ENCODE data around the gene ATXN1.

ATXN1 gene

DNA sequence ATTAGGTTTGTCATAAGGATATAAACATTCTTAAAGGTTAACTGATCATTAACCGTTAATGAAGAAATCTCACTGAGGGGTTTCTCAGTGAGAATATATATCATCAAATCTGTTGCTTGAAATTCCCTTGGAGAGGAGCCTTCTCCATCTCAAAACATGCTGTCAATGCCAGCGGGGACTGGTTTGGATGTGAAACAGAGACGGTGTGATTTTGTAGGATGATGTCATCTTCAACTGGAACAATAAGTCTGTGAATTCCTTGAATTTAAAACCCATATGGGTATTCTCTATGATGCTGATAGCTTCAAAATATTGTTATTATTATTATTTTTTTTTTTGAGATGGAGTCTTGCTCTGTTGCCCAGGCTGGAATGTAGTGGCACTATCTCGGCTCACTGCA, 447.0 kb downstream of the ATXN1 start:
- no peaks in the 10 kb centered on the region for H3K36me3 ChIP-seq (ENCODE audit: control insufficient read depth in 2 of 2, insufficient read depth in 1 of 2, low read length in 2 of 2)
- no peak for TF ChIP-seq ZNF610 (tag by site-specific recombination; IDR thresholded peaks at IDR 0.05; ENCODE audit: borderline replicate concordance)
- TF ChIP-seq, protein P1, sequence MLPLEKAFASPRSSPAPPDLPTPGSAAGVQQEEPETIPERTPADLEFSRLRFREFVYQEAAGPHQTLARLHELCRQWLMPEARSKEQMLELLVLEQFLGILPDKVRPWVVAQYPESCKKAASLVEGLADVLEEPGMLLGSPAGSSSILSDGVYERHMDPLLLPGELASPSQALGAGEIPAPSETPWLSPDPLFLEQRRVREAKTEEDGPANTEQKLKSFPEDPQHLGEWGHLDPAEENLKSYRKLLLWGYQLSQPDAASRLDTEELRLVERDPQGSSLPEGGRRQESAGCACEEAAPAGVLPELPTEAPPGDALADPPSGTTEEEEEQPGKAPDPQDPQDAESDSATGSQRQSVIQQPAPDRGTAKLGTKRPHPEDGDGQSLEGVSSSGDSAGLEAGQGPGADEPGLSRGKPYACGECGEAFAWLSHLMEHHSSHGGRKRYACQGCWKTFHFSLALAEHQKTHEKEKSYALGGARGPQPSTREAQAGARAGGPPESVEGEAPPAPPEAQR (tag by site-specific recombination; IDR thresholded peaks at IDR 0.05) = no peak
- TF ChIP-seq ZNF24 (tag by site-specific recombination; IDR thresholded peaks at IDR 0.05) = no peak
- no peak for TF ChIP-seq ZBTB20 (tag by site-specific recombination; IDR thresholded peaks at IDR 0.05)
- no peak for TF ChIP-seq ZNF266 (tag by site-specific recombination; IDR thresholded peaks at IDR 0.05; ENCODE audit: low read depth)
- no peak for TF ChIP-seq ZNF423 (tag by site-specific recombination; IDR thresholded peaks at IDR 0.05)
- TF ChIP-seq ZNF10 (tag by site-specific recombination; IDR thresholded peaks at IDR 0.05) = no peak
- TF ChIP-seq ZNF366 (tag by site-specific recombination; conservative IDR thresholded peaks at IDR 0.05) = no peak
- TF ChIP-seq, protein P2, sequence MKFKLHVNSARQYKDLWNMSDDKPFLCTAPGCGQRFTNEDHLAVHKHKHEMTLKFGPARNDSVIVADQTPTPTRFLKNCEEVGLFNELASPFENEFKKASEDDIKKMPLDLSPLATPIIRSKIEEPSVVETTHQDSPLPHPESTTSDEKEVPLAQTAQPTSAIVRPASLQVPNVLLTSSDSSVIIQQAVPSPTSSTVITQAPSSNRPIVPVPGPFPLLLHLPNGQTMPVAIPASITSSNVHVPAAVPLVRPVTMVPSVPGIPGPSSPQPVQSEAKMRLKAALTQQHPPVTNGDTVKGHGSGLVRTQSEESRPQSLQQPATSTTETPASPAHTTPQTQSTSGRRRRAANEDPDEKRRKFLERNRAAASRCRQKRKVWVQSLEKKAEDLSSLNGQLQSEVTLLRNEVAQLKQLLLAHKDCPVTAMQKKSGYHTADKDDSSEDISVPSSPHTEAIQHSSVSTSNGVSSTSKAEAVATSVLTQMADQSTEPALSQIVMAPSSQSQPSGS (tag by site-specific recombination; IDR thresholded peaks at IDR 0.05; ENCODE audit: low read depth) = no peak
- no peak for TF ChIP-seq ZNF626 (tag by site-specific recombination; IDR thresholded peaks at IDR 0.05)
- no peak for TF ChIP-seq ZBTB7A (tag by site-specific recombination; IDR thresholded peaks at IDR 0.05; ENCODE audit: low read depth)
- H3K4me3 ChIP-seq (ENCODE audit: low read depth, low read length) = no peak overlapping the region
- H3K27ac ChIP-seq (ENCODE audit: extremely low read depth, low read depth, low read length) = no peak overlapping the region
- no peaks in the 10 kb centered on the region for H3K4me1 ChIP-seq (ENCODE audit: control insufficient read depth, insufficient read depth, low read length)
- ChIA-PET POLR2A (no interaction called here), CTCF (interaction anchor here (0.6 to 1.2 kb wide), 6 partner anchors 28 to 750 kb away, joined by 3 to 5 read pairs (median 3); no protein-coding TSS in a partner anchor)
- no peaks in the 10 kb centered on the region for H3K9me3 ChIP-seq (ENCODE audit: control insufficient read depth, insufficient read depth, low read depth, low read length)

DNA sequence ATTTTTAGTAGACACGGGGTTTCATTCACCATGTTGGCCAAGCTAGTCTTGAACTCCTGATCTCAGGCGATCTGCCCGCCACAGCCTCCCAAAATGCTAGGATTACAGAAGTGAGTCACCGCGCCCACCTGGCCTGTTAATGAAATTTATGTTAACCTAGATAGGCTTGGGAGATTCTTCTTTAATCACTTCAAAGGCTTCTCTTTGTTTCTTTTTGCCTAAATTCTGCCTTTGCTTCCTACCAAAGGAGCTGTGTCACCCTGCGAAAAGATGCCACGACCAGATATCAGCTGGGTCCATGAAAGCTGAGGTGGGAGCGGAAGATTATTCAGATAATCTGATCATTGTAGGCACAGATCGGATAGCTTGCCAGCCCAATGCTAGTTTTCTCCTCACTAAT, 447.5 kb downstream of the ATXN1 start:
- CTCF ChIA-PET = interaction anchor here (0.6 to 1.2 kb wide), 6 partner anchors 27 to 750 kb away, joined by 3 to 5 read pairs (median 4); no protein-coding TSS in a partner anchor
- POLR2A ChIA-PET = no interaction called here

More for the DNA sequence above, 447.5 kb downstream of the ATXN1 start:
- Histone ChIP-seq H3K4me1 (ENCODE audit: control insufficient read depth, insufficient read depth, low read length) (no peaks in the 10 kb centered on the region), H3K4me3 (ENCODE audit: low read depth, low read length) (no peak overlapping the region), H3K27ac (ENCODE audit: extremely low read depth, low read depth, low read length) (no peak overlapping the region), H3K9me3 (ENCODE audit: control insufficient read depth, insufficient read depth, low read depth, low read length) (no peaks in the 10 kb centered on the region), H3K36me3 (ENCODE audit: control insufficient read depth in 2 of 2, insufficient read depth in 1 of 2, low read length in 2 of 2) (no peaks in the 10 kb centered on the region; a peak in 1 of 3 replicates)
- TF ChIP-seq, protein P3, sequence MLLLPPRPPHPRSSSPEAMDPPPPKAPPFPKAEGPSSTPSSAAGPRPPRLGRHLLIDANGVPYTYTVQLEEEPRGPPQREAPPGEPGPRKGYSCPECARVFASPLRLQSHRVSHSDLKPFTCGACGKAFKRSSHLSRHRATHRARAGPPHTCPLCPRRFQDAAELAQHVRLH (tag by site-specific recombination; IDR thresholded peaks at IDR 0.05) = no peak
- TF ChIP-seq, protein P4, sequence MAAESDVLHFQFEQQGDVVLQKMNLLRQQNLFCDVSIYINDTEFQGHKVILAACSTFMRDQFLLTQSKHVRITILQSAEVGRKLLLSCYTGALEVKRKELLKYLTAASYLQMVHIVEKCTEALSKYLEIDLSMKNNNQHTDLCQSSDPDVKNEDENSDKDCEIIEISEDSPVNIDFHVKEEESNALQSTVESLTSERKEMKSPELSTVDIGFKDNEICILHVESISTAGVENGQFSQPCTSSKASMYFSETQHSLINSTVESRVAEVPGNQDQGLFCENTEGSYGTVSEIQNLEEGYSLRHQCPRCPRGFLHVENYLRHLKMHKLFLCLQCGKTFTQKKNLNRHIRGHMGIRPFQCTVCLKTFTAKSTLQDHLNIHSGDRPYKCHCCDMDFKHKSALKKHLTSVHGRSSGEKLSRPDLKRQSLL (tag by site-specific recombination; IDR thresholded peaks at IDR 0.05) = no peak
- TF ChIP-seq TCF7L2 (IDR thresholded peaks at IDR 0.05; ENCODE audit: borderline replicate concordance, low read depth, low read length) (no peak), ZNF626 (tag by site-specific recombination; IDR thresholded peaks at IDR 0.05) (no peak), ZNF211 (tag by site-specific recombination; IDR thresholded peaks at IDR 0.05; ENCODE audit: low read depth) (no peak), ZNF10 (tag by site-specific recombination; IDR thresholded peaks at IDR 0.05) (no peak), ZNF623 (tag by site-specific recombination; IDR thresholded peaks at IDR 0.05) (no peak), ZNF184 (tag by site-specific recombination; IDR thresholded peaks at IDR 0.05) (no peak), ZNF791 (tag by site-specific recombination; IDR thresholded peaks at IDR 0.05) (no peak)
- TF ChIP-seq, protein P5, sequence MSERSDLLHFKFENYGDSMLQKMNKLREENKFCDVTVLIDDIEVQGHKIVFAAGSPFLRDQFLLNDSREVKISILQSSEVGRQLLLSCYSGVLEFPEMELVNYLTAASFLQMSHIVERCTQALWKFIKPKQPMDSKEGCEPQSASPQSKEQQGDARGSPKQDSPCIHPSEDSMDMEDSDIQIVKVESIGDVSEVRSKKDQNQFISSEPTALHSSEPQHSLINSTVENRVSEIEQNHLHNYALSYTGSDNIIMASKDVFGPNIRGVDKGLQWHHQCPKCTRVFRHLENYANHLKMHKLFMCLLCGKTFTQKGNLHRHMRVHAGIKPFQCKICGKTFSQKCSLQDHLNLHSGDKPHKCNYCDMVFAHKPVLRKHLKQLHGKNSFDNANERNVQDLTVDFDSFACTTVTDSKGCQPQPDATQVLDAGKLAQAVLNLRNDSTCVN (tag by site-specific recombination; optimal IDR thresholded peaks at IDR 0.05) = no peak
